Stimulated activated CD8-positive, alpha-beta memory T cell treated with anti-CD3 and anti-CD28 coated beads, Interleukin-4, amount 100 ng/mL, for 24 hours (primary cell): ENCODE measurements around the gene UTS2R.
A peak's percentile ranks its signal among the peaks of the same experiment; 100 is the strongest.

Source experiments
- DNase-seq: peaks from one replicate; pipeline ENCODE4 v3.0.0-alpha.2; 2020; ENCODE audit warnings: low read depth

Gene UTS2R

GRCh38 chr17:82389379-82389778, 17.8 kb downstream of the UTS2R start:
- DNase-seq, result no peak

- DNase-seq, result no peak
Measured at GRCh38 chr17:82390015-82390859, 18.7 kb downstream of the UTS2R start.

DNA sequence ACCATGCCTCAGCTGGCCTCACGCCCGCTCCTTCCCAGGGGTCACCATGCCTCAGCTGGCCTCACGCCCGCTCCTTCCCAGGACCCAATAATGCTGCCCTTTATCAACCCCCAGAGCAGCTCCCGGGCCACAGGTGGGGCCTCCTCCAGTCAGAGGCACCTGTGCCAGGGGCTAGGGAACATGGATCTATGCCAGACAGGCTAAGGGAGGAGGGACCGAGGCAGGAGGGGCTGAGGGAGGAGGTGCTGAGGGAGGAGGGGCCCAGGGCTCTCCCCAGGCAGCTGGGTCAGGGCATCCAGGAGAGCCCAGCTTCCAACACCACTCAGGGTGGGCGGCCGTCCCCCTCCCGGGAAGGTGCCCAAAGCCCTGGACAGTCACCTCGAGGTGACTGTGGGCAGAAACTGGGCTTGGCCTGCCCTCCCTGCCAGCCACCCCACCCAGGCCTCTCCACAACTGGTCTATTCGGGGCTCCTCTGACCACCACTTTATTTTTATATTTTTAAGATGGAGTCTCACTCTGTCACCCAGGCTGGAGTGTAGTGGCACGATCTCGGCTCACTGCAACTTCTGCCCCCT, 19.4 kb downstream of the UTS2R start:
- DNase-seq, result no peak

GRCh38 chr17:82391496-82392066, 20.0 kb downstream of the UTS2R start:
- DNase-seq, result no peak

DNA sequence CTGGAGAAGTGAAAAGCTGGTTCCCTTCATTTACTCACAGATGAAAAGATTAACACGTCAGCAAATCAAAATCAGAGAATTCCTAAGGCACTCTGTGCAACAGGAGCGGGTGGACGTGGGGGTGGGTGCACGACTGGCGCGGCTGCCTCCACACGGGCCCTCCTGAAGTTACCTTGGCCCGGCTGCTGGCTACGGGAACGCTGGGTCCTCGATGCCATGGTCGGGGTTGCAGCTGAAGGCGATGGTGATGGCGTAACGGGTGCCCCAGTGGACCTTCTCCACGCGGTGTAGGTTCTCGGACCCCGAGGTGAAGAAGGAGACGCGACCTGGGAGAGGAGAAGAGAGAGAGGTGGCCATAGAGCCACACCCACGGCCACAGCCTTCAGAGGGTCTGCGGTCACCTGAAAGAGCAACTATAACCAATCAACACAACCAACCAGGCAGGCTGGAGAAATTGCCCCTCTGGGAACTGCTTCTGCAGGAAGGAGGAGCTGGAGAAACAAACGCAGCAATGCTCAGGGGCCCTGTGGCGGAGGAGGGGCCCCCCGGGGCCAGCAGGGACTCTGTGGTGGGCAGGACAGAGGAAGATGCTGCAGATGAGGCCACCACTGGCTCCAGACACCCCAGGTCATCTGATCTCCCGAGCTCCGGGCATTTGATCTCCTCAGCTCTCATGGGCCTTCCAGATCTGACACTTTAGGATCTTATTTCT, 20.8 kb downstream of the UTS2R start:
- no peak for DNase-seq

- DNase-seq, result no peak
Measured at GRCh38 chr17:82392941-82393340, 21.4 kb downstream of the UTS2R start.

DNA sequence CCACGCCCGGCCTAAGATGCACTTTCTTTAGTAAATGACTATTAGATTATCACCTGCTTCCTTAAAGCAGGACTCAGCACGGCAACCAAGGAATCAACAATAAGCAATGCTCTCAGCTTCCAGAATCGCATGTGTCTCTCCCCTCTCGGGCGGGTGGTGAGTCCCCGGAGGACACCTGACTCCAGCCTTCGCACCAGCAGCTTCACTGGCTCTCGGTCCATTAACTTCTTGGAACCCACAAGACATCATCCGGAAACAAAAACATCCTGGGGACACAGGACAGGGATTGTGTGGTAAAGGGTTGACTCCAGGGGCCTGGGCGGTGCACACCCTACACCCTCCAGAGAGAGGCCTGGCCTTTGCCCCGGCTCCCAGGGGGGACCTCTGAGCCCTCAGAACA, 22.7 kb downstream of the UTS2R start:
- no peak for DNase-seq

DNA sequence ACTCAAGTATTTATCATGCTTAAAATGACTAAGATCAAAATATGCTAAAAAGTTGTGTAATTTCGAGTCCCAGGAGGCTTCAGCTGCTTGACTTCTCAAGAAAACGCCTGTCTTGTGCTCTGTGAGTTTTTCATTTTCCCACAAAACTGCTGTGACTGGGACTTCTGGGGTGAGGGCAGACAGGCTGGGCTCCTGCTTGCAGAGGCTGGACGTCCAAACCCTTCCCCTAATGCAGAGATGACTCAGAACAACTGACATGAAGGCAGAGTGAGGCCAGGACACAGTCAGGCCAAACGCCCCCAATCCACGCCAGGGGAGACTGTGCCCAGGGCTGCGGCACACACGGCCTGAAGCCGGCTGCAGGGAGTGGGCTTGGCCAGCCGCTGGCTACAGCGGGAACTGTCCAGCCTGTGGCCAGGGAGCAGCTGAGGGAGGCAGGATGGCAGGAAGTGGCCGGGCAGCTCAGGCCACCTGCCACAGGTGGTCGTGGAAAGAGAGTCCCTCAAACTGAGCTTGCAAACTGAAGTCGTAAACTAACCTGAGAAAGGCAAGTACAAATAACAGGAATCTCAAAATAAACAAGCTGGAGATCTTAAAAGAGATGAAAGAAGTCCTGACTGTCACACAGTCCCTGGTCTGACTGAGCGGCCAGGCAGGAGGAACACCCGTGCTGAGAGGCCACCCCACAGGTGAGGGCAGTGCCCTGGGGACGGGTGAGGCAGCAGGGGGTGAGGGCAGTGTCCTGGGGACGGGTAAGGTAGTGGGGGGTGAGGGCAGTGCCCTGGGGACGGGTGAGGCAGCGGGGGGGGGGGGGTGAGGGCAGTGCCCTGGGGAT, 25.3 kb downstream of the UTS2R start:
- no peak for DNase-seq

DNA sequence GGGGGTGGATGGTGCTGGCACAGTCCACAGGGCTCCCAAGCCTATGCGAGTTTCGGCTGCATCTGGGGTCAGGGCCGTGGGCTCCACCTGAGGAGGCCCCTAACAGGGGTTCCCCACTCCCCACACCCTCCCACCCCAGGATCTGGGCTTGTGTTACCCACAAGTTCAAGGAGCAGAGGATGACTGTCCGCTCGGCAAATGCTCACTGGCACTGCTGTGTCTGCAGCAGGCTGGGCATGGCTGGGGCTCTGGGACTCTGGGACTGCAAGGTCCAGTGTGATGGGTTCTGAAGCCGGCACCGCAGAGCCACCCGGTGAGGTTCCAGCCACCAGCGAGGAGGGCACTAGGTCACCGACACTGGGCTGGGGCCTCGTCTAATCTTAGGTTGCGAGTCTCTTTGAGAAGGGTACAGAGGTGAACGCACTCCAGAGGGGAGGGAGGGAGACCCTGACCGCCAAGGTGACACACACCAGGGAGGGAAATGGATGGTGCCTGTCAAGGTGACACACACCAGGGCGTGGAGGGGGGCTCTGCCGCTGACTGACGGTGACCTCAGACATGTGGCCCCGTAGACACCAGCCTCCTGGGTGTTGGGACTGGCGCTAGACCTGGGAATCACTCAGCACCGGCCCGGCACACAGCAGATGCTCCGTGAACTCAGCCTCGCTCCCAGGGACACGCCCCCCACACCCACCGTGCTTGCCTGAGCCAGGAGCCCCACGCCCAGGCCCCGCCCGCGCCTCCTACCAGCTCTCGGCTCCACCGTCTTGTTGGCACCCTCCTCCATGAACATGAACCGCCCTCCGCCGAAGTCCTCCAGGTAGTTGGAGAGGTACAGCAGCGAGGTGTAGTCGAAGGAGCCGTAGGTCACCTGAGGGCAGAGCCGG, 26.1 kb downstream of the UTS2R start:
- DNase-seq, result no peak

GRCh38 chr17:82399041-82399441, 27.5 kb downstream of the UTS2R start:
- DNase-seq, result no peak

DNA sequence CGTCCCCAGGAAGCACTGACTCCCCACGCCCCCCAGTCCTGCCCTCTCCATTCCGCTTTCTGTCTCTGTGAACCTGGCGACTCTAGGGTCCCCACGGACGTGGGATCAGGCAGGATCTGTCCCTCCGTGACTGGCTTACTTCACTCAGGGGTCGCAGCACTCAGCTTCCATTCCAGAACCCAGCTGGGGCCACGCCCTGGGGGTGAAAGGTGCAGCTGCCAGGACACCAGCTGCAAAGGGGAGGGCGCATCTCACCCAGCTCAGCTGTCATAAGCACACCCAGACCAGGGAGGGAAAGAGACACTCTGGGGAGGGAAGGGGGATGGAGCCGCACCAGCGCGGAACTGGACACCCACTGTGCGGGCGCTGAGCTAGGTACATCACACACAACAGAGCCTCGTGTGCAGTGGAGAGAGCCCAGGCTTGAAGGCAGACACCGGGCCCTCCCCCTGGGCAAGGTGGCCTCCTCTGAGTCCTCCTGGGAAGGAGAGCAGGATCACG, 28.1 kb downstream of the UTS2R start:
- no peak for DNase-seq

DNA sequence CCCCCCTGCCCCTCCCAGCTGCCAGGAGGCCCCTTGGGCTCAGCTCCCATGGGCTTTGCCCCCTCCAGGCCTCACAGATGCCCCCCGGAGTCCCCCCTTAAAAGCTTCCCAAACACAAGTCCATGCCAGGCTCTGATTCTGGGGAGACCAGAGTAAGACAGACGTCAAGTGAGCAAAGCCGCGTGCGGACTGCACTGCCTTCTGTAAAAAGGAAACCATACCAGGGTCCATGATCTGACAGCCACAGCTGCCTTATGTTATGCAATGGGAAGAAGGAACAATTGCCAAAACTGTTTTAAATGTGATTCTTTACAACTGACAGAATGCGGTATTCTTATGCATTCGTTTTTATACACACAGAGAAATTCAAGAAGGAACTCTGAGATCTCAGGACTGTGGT, 28.6 kb downstream of the UTS2R start:
- DNase-seq, result no peak

DNA sequence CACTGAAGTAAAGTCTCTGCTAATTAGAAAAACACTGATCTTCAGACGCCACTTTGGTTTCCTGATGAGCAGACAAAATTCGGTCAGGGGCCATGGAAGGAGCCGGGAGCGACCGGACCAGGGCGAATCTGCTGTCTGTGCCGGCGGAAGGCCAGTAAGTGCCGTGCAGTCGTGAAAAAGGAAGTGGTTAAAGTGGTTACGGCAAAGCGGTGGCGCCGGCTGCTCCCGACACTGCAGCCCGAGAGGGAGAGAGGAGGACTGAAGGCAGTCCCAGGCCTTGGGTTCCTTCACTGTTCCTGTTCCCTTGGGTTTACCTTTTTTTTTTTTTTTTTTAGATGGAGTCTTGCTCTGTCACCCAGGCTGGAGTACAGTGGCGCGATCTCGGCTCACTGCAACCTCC, 29.3 kb downstream of the UTS2R start:
- DNase-seq, result peak; percentile 26

DNA sequence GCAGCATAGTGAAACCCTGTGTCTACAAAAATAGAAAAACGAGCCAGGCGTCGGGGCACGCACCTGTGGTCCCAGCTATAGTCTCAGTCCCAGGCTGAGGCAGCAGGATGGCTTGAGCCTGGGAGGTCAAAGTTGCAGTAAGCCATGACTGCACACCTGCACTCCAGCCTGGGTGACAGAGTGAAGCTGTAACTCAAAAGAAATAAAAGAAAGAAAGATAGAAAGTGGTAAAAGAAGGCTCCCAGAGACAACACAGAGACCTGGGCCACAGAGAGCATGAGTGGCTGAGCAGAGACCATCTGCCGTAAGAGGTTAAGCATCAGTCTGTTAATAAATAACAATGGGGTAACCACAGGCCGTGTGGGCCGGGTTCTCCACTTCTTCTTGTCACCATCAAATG, 31.3 kb downstream of the UTS2R start:
- no peak for DNase-seq

- no peak for DNase-seq
Measured at GRCh38 chr17:82403662-82404660, 32.4 kb downstream of the UTS2R start.

DNA sequence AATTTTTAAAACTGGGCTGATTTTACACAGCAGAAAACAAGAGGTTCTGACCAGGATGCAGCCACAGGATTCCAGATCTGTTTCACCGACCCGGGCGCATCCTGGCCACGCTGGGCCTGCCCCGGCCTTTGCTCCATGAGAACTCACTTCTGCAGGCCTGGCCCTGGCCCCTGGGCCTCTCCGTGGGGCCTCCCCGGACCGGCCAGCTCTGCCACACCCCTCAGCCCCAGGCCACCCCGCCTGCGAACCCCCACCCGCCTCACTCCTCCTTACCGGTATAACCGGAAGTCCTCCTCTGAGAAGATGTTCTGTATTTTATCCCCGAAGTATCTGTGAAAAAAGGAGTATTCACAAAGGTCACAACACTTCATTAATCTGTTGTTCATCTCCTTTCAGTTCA, 33.5 kb downstream of the UTS2R start:
- DNase-seq, result no peak

GRCh38 chr17:82406131-82406671, 34.6 kb downstream of the UTS2R start:
- DNase-seq, result no peak

DNA sequence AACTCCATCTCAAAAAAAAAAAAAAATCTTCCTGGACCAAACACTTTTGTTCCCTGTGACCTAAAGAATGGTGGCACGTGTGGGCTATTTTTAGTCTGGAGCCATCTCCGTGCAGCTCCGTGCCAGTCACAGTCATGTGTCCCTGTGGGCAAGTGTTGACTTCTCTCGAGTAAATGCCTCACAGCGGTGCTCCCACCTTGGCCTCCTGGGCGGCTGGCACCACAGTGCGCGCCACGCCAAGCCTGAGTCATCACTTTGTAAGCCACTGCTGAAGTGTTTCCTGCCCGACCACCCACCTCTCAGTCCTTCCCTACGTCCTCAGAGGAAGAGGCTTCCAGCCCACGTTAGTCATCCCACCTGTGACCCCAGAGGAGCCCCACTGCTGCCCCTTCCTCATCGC, 35.7 kb downstream of the UTS2R start:
- no peak for DNase-seq

GRCh38 chr17:82408288-82408937, 36.8 kb downstream of the UTS2R start:
- DNase-seq, result no peak
